ENCODE measurements around the gene WDR19. TPM values are rescaled to one million over a fixed set of nuclear protein-coding genes. Genes with fewer than 3 reads are reported as not detected.

WDR19 gene
- total RNA-seq, 1 experiment from 2014 or later = 23.3 TPM

DNA sequence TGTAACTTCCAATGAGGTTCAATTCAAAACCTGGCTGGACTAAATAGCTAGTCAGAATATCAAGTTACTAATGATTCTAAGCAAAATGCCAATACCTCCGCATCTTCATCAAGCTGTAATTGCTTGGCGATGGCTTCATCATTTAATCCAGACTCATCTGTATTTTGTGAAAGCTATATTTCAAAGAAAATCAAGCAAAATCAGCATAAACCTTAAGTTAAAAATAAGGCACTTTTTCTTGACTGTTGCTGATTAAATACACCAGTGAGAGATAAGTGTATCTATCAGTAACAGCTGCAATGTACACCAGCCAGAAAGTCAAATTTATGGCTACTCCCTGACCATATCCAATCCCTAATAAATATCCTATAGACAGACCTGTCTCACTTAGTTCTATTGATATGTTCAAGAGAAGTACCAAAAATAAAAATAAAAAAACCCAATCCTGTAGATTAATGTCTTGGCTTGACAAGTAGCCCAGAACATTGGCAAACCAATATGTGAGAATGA is 144.2 kb downstream of the WDR19 start:
- H3K18ac ChIP-seq (ENCODE audit: insufficient read length, low read depth, low read length) = no peak overlapping the region
- peaks cover 2% of the 10 kb centered on the region; the same call in 1 of the 2 replicates for H3K79me2 ChIP-seq (ENCODE audit: insufficient read depth, low read length)
- H3K4ac ChIP-seq (ENCODE audit: low read depth, low read length) = no peak overlapping the region
- H3K4me2 ChIP-seq (ENCODE audit: insufficient read depth, insufficient read length, low read length) = no peak overlapping the region
- DNase-seq = no peak
- H4K5ac ChIP-seq (ENCODE audit: insufficient read length, low read depth, low read length) = no peak overlapping the region
- no peaks in the 10 kb centered on the region for H3K4me1 ChIP-seq (ENCODE audit: insufficient read depth, low read length)
- H3T11ph ChIP-seq (ENCODE audit: low read length) = no peak overlapping the region
- no peak overlapping the region for H3K9ac ChIP-seq (ENCODE audit: extremely low read depth, insufficient read length, low read length)
- H3K79me1 ChIP-seq (ENCODE audit: insufficient read depth, low read depth, low read length, poor library complexity, severe bottlenecking) = peaks cover 4% of the 10 kb centered on the region
- H2AK5ac ChIP-seq (ENCODE audit: insufficient read length, low read length) = no peak overlapping the region
- no peaks in the 10 kb centered on the region for H3K9me3 ChIP-seq (ENCODE audit: control insufficient read depth, low read depth, low read length)
- H4K8ac ChIP-seq (replicated peaks; ENCODE audit: insufficient read length, low read depth, low read length) = no peak overlapping the region
- WGBS (ENCODE audit: extremely low coverage, insufficient read length, low lambda C conversion rate) = no CpG with 5 or more reads among the region's 2 CpGs
- no peak overlapping the region for H3K27ac Mint-ChIP-seq
- no peaks in the 10 kb centered on the region for H3K27me3 ChIP-seq (ENCODE audit: insufficient read depth, low read length)
- H2BK120ac ChIP-seq (ENCODE audit: low read depth, low read length, poor library complexity, severe bottlenecking) = no peak overlapping the region
- no peaks in the 10 kb centered on the region for H3K4me1 Mint-ChIP-seq
- no peaks in the 10 kb centered on the region for H3K23me2 ChIP-seq (ENCODE audit: insufficient read length, low read depth, low read length, poor library complexity, severe bottlenecking)
- H2BK12ac ChIP-seq (ENCODE audit: insufficient read length, low read depth, low read length) = no peak overlapping the region
- no peak overlapping the region for H3K4me3 Mint-ChIP-seq
- no peak overlapping the region for H2BK20ac ChIP-seq (ENCODE audit: low read depth, low read length, poor library complexity, severe bottlenecking)
- no peak overlapping the region for H3K27ac ChIP-seq (ENCODE audit: insufficient read length, low read depth, low read length)
- no peak overlapping the region for H2BK5ac ChIP-seq (ENCODE audit: insufficient read length, low read length)
- H4K20me1 ChIP-seq (ENCODE audit: control insufficient read depth, insufficient read depth, insufficient read length) = no peaks in the 10 kb centered on the region
- TF ChIP-seq, protein P1, sequence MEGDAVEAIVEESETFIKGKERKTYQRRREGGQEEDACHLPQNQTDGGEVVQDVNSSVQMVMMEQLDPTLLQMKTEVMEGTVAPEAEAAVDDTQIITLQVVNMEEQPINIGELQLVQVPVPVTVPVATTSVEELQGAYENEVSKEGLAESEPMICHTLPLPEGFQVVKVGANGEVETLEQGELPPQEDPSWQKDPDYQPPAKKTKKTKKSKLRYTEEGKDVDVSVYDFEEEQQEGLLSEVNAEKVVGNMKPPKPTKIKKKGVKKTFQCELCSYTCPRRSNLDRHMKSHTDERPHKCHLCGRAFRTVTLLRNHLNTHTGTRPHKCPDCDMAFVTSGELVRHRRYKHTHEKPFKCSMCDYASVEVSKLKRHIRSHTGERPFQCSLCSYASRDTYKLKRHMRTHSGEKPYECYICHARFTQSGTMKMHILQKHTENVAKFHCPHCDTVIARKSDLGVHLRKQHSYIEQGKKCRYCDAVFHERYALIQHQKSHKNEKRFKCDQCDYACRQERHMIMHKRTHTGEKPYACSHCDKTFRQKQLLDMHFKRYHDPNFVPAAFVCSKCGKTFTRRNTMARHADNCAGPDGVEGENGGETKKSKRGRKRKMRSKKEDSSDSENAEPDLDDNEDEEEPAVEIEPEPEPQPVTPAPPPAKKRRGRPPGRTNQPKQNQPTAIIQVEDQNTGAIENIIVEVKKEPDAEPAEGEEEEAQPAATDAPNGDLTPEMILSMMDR (conservative IDR thresholded peaks at IDR 0.05) = no peak
- H2AFZ ChIP-seq (ENCODE audit: low read length) = no peak overlapping the region
- H3K9me3 Mint-ChIP-seq = no peaks in the 10 kb centered on the region
- H2BK15ac ChIP-seq (ENCODE audit: low read depth, low read length) = no peak overlapping the region
- no peaks in the 10 kb centered on the region for H3K27me3 Mint-ChIP-seq (ENCODE audit: low read depth)
- H4K91ac ChIP-seq (ENCODE audit: insufficient read length, low read depth, low read length) = no peak overlapping the region
- H3K36me3 Mint-ChIP-seq (ENCODE audit: insufficient read depth in 1 of 3, low read depth in 3 of 3) = peaks cover 5 to 35% (median 11%) of the 10 kb centered on the region in 3 experiments; a peak in 6 of 7 replicates
- no peak overlapping the region for H3K14ac ChIP-seq (ENCODE audit: insufficient read depth, low read length)
- H3K56ac ChIP-seq (ENCODE audit: insufficient read length, low read depth, low read length) = no peak overlapping the region
- no peak overlapping the region for H3K23ac ChIP-seq (ENCODE audit: insufficient read length, low read depth, low read length)
